NCI-H1417 (cell line): ENCODE results near the gene MYLK2.
"Not testable (repeated sequence)": the region's sequence is repeated elsewhere in the genome, so short reads cannot be mapped to it uniquely, and the experiment has no call there.

ENCODE experiments used
- DNase-seq, 3 experiments: peaks; one replicate each; lab custom pipeline; 2025; lab: John Stamatoyannopoulos, UW

MYLK2 gene

DNA sequence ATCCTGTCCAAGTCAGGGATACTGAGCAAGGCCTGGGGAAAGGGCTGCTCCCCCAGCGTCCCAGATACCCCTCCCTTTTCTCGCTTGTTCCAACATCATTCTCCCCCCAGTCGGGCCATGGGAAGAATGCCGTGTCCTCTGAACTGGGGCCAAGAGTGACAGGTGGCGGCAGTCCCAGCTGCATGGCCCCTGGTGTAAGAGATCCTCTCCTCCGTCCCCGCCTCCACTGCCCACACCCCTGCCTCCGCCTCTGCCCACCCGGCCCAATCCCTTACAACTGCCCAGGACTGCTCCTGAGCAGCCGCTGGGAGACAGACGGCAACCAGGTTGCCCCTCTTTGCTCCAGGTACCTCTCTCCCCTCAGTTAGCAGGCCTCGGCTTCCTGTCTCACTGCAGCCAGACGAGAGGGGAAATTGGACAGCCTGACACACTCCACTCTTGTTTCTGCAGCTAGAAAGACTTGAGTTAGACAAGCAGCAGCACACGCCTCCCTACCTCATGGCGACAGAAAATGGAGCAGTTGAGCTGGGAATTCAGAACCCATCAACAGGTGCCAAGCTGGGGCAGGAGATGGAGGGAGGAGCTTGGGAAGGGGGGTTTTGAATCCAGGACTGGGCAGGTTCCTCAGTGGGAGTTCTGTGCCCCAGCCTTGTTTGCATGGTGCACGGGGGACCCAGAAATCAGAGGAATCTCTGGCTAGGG is at the start of gene MYLK2:
MYLK2 (plus strand) TSS at position 274 of the 702 bp plus-strand sequence; CDS start at position 499, 225 bp downstream.
- DNase-seq = no peak

DNA sequence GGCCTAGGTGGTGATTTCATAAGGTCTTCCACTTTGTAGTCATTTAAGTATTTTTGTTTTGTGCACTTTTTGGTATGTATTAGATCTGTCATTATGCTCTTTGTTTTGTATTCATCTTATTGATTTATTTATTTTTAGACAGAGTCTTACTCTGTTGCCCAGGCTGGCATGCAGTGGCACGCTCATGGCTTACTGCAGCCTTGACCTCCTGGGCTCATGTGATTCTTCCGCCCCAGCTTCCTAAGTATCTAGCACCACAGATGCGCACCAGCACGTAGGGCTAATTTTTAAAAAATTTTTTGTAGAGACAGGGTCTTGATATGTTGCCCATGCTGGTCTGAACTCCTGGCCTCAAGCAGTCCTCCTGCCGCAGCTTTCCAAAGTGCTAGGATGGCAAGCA is 49.5 kb upstream of the MYLK2 start:
- DNase-seq = no peak

DNA sequence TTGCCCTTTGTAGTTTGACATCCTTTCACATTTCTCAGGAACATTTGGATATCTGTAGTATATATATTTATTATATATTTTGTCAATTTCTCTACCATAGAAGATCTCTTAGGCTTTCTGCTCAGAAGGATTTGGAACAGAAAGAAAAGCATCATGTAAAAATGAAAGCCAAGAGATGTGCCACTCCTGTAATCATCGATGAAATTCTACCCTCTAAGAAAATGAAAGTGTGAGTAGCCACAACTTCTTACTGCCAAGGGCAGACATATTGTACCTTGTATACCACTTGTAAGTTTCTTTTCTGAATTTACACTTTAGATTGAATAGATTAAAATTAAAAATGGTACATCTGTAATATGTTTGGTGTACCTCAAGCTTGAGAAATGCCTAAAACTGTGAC is 48.9 kb upstream of the MYLK2 start:
- no peak for DNase-seq

DNA sequence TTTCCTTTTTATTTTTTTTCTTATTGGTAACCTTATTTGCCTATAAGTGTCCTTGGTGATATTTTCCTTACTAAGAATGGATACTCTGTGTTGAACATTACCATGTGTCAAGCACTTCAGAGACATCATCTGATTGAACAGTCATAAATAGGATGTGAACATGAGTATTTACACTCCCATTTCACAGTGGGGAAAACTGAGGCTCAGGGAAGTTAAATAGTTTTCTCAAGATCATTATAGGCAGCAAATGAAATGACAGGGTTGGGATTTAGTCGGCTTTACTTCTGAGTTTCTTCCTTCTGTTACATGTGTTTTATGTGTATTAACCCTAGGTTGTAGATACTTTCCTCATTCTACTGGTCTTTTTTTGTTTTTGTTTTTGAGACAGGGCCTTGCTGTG is 44.7 kb upstream of the MYLK2 start:
- DNase-seq = no peak

DNA sequence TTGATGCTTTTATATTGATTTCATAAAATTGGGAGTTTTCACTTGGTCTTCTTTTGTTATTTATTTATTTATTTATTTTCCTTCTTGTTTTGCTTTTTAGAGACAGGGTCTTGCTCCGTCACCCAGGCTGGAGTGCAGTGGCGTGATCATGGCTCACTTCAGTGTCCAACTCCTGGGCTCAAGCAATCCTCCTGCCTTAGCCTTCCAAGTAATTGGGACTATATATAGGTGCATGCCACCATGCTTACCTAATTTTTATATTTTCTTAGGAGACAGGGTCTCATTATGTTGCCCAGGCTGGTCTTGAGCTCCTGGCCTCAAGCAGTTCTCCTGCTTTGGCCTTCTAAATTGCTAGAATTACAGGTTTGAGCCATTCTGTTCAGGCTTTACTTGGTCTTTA is 38.3 kb upstream of the MYLK2 start:
- no peak for DNase-seq

DNA sequence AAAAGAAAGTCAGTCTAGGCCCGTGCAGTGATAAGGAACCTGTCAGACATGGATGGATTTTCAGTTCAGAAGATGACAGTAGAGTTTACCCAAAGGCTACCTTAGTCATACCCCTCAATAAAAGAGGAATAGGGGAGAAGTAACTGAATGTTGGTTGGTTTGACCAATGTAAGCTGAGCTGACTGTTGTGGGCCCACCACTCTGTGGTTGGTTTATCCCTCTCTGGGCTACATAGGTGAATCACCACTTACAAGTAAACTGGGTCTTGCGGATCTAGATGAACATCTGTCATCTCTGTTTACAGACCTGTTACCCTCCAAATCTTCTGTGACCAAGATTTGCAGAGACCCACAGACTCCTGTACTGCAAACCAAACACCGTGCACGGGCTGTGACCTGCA is 37.2 kb upstream of the MYLK2 start:
- no peak for DNase-seq

DNA sequence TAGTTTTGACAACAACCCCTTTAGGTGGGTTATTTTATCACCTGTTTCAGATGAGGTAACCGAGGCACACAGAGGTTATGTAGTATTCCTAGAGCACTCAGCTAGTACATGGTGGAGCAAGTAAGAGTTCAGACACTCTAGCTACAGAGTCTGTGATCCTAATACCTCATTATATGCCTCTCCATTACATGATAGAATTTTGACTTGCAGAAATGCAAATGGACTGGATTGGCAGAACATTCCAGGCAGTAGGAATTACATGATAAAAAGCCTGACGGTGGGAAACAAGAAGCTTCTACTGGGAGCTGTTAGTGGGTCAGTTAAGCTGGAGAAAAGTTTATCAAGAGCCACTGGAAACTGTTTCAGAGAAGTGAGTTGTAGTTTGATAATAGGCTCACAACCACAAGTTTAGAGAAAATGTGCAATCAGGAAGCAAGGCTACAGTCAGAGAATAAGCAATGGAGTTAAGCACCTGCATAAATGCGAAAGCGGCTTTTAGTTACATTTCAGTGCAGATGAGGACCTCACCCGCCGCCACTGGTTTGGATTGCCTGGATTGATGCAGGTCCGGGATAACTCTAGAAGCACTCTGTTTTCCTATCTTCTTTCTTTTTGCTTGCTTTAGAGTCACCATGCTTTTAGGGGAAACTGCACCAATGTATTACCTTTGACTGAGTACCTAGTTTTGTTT is 34.7 kb upstream of the MYLK2 start:
- DNase-seq = no peak

DNA sequence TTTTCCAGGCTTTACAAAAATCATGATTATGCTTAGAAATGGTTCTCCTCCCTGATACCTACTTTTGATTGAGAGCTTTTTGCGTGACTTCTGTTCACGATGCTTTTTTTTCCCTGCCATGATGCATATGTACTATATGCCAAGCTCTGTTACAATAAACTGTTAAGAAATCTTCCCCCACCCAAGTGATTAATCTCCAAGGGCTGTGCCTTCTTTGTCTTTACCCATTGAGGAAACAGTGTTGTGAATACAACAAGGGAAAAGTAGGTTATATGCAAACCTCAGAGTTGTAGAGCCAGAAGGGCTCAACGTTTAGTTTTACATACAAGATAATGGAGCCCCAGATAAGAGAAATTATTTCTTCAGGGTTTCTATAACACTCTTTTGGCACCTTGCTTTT is 34.1 kb upstream of the MYLK2 start:
- DNase-seq = no peak

DNA sequence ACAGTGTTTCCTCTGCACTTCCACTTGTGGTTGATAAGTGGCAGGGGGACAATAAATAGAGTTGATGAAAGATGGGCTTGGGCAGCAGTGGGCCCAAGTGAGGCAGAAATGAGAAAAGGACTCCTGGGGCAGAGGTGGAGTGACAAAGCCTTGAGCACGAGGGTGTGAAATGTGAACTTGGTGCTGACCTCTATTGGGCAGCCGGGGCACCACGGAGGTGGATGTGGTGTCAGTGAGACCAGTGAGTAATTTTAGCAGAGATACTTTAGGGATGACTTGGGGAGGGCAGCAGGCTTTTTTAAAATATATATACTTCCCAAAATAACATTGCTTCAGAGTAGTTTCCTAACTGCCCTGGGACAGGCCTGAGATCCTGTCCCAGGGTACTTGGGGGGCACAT is 30.6 kb upstream of the MYLK2 start:
- no peak for DNase-seq

DNA sequence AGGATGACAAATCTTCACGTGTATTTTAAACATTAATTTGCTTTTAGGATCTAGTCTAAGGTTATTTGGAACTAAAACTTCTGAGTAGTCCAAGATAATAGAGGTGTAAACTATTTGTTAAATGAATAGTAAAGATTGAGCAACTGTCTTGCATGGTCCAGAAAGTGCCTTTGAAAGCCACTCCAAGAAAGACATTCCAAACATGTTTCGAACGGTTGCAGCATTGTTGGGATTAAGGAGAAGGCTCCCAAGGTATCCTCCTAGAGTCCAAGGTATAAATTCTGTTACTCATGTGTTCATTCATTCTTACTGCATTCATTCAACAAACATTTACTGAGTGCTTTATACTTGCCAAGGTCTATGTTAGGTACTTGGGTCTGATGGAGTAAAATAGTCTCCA is 28.8 kb upstream of the MYLK2 start:
- no peak for DNase-seq

DNA sequence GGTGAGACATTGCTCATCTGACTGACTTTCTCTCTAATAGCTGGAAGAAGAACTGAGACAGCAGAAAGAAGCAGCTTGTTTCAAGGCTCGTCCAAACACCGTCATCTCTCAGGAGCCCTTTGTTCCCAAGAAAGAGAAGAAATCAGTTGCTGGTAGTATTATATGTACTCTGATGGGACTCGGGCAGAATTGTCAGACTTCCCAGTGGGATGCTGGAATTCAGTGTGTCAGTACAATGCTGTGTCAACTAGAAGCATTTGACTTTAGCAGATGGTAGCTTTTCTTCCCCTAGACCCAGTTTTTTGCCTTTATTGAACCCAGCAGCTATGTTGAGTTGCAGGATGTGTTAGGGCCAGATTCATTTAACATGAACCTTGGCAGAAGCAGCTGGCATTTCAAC is 21.8 kb upstream of the MYLK2 start:
- no peak for DNase-seq

DNA sequence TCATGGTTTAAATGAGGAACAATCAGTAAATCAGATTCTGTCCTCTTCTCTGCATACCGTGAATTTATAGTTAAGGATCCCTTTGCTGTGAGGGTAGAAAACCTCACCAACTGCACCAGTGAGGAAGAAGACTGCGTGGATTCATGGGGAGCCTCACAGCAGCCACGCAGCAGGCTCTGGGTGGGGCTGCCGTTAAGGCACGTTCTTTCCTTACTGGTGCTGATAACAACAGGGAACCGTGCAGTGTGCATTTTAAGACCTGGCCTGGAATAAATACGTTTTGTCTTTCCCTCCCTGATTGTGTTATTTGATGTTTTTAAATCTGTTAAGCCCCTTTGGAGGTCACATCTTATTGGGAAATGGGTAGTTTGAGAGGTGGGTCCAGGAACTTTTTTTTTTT is 17.6 kb upstream of the MYLK2 start:
- DNase-seq = no peak

DNA sequence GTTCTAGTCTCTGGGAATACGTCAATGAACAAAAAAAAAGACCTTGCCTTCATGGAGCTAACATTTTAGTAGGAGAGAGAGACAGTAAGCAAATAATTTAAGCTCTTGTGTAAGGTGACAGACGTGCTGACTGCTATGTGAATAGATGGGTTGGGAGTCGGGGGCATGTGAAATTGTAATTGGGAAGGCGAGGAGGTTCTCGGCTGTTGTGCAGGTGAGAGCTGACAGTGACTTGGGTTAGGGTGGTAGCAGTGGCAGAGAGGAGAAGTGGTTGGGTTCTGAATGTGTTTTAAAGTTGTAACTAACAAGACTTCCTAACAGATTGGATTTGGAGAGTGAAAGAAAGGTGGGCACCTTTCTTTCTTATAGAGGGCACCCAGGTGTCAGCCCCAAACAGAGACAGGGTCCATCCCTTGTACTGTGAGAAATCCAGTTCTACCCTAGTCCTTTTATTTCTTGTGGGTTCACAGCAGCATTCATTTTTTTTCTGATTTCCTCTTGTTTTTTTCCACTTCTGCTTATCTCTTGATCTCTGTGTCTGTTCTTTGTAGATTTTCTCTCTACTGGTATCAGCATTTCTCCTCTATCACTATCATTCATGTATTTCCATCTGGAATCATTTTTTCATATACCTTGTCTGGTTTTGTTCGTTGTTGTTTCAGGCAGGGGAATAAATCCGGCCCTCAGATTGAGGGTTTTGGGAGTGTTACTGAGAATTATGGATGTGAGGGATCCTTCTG is 15.4 kb upstream of the MYLK2 start:
- no peak for DNase-seq

DNA sequence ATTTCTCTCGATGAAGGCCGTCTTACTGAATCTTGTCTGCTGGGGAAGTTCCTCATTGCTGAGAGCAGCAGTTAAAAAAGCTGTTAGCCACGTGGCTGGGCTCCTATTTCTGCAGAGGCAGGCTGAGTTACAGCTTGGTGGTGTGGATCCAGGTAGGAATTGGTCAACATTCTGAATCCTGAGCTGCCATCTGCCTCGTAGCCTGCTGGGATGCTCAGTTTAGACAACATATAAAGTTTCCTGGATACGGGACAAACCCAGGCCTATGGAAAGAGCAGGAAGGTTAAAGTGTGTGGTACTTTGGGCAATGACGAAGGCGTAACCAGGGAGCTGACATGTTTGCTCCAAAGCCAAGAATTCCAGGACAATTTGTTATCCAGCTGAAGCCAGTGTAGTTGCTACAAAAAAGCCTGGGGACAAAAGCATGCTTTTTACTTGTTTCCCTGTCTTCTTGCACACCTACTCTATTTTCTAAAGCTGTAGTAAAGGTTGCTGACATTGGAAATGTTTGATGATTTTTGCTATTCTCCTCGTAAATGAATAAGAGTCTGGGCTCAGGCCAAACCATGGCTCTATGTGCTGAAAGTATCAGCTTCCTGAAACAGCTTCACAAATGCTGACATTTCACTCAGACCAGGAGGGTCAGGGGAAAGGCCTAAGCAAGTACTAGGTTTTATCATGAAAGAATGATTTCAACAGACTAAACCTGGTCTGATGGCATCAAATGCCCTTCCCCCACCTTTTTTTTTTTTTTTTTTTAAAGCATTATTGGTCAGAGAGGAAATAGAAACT is 12.4 kb upstream of the MYLK2 start:
- DNase-seq = no peak

DNA sequence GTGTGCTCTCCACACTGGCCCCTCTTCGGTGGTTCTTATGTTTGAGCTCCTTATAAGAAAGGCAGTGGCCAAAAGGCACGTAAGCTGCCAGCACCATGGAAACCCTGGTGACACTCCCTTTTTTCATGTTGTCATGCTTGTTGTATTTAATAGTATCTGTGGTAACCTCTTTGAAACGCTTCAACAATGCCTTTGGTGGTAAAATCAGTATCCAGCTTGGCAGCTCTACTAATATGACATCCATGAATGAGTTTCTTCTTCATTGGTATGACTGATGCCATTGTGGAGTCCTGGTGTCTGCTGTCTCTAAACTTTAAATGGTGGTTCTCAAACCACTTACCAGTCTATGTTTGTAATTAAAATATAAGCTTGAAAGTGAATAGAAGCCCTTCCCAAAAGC is 10.7 kb upstream of the MYLK2 start:
- DNase-seq = no peak

DNA sequence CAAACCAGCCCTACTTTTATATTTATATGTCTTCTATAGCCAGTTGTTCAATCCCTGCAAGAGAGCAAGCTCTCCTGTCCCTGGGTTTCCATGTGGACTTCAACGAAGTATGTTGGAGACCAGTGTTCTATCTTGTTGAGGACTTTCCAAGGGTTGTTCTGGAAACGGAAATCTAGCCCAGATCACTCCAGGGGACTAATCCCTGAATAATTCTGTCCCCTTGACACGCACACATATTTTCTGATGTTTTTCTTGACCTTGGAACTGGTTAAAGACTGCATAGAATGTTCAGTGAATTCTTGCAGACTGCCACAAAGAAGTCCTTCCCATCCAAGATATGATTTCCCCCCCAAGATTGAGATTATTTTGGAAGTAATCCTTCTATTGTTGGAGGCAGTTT is 9.5 kb upstream of the MYLK2 start:
- DNase-seq = no peak

DNA sequence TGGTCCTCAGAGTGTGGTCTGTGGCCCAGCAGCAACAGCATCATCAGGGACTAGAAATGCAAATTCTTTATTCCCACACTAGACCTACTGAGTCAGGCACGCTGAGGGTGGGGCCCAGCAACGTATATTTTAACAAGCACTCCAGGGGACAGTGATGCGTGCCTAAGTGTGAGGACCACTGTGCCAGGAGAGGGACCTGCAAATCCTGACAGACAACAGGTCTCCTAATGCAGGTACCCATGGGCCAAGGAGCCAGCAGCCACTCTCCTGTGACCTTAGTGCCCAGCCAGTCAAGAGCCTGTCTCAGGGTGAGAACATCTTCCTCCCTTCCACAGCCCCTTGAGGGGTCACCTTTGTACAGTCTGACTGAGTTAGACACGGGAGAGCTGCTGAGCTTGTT is 8.0 kb upstream of the MYLK2 start:
- DNase-seq = no peak

DNA sequence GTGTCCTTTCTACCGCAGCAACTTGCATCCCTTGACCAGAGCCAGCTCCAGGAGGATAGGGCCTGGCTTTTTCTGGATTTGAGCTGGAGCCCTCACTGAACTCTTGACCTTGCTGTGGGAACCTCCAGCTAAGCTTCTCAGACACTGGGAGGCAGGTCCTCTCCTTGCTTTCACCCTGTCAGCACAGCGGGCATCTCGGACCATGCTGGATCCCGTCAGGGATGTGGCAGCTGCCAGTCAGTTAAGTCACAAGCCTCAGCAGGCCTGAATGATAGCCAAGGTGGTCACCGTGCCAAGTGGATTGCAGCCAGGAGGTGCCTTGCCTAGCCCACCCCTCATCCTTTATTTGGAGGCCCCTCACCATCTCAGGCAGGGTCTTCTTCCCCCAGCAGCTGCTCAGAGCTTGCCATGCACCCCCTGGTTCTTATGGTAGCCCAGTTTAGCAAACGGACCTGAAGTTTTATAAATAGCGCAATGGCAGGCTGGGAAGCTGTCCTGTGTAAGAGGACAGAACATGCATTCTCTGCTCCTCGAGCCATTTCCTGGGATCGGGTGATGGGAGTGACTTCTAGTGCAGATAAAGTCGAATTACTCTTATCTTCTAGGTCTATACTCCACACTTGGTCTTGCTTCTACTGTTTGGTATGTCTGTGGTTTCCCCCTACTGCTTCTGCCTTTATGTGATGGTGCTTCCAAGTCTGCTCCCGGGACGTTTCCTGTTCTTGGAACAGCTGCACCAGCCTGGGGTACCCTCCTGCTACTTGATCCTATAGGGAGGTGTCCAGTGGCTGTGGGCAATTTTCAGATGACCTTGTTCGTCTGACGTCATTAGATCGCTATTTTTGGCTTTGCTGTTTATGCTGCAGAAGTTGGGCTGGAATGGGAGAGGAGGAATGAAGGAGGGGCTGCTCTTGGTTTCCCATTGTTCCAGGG is 7.1 kb upstream of the MYLK2 start:
- DNase-seq = no peak

DNA sequence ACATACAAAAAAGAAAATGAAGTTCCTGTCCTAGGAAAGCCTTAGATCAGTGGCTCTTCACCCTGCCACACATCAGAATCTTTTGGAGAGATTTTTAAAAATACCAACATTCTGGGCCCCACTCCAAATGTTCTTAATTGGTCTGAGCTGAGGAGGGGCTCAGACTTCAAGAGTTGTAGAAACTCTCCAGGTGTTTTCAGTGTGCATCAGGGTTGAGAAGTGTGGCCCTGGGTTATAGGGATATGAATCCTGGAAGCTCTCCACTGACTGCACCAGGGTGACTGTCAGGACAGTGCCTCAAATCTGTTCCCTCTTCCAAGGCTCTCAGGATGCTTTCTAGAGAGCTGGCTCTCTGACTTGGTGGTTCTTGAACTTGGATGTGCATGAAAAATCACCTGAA is 5.5 kb upstream of the MYLK2 start:
- DNase-seq = no peak

DNA sequence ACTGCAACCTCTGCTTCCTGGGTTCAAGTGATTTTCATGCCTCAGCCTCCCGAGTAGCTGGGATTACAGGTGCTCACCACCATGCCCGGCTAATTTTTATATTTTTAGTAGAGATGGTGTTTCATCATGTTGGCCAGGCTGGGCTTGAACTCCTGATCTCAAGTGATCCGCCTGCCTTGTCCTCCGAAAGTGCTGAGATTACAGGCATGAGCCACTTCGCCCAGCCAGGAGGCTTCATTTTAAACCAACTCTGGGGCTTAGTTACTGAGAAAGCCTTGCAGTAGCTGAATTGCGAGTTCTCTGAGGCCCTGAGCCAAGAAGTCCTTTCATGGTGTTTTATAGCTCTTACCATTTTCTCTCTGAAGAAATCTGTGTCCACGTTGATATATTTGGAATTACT is 5.0 kb upstream of the MYLK2 start:
- not testable (repeated sequence) for DNase-seq
